SK-N-SH (cell line): Measurements from ENCODE around the gene MTCH2. TPM values are rescaled to one million over a fixed set of nuclear protein-coding genes. Genes with fewer than 3 reads are reported as not detected.

ENCODE experiments used
- polyA plus RNA-seq, 3 experiments: library from polyadenylated mRNA; depleted of rRNA; stranded (reverse); fragments of >200 nt; gene quantifications; 2 replicates each; pipeline ENCODE4 v1.2.3, GENCODE V29; 2012
- small RNA-seq, 7 experiments: library from RNA; depleted of rRNA; stranded (forward); fragments of <200 nt; gene quantifications; one replicate each; pipeline ENCODE3, GENCODE V24; 2012

The MTCH2 gene
- polyA plus RNA-seq, 1 of the 3 experiments (the other 2 are of a cell fraction): 132 TPM

Small RNAs within 50 kb of the gene (small RNA-seq; reads per million reads assigned to genes)
- 0 to 0.20 (median 0) reads per million in 7 experiments for gene RNU5E-10P

Other genes starting within 250 kb of the MTCH2 start
- gene SLC39A13, start 234.0 kb downstream of the MTCH2 start, polyA plus RNA-seq (2012; rRNA removed): 65.5 and 70.7 TPM in 2 replicates
- 184 and 191 TPM in 2 replicates for gene PSMC3, start 216.1 kb downstream of the MTCH2 start, polyA plus RNA-seq (2012; rRNA removed)
- 0.07 and 0.23 TPM in 2 replicates for gene RAPSN, start 193.4 kb downstream of the MTCH2 start, polyA plus RNA-seq (2012; rRNA removed)
- 47.5 and 69.3 TPM in 2 replicates for gene CELF1, start 89.4 kb downstream of the MTCH2 start, polyA plus RNA-seq (2012; rRNA removed)
- gene PTPMT1, start 77.0 kb downstream of the MTCH2 start, polyA plus RNA-seq (2012; rRNA removed): 64.4 and 69.0 TPM in 2 replicates
- 16.8 and 24.6 TPM in 2 replicates for gene KBTBD4, start 63.6 kb downstream of the MTCH2 start, polyA plus RNA-seq (2012; rRNA removed)
- gene NDUFS3, start 63.5 kb downstream of the MTCH2 start, polyA plus RNA-seq (2012; rRNA removed): 150 and 163 TPM in 2 replicates
- not detected in 2 replicates for gene FAM180B, start 55.9 kb downstream of the MTCH2 start, polyA plus RNA-seq (2012; rRNA removed)
- gene C1QTNF4, start 48.1 kb downstream of the MTCH2 start, polyA plus RNA-seq (2012; rRNA removed): 0.06 and 0.08 TPM in 2 replicates
- gene AGBL2, start 72.8 kb upstream of the MTCH2 start, polyA plus RNA-seq (2012; rRNA removed): 5.5 and 6.7 TPM in 2 replicates
- gene FNBP4, start 124.8 kb upstream of the MTCH2 start, polyA plus RNA-seq (2012; rRNA removed): 53.9 and 83.3 TPM in 2 replicates
- 19.3 and 27.1 TPM in 2 replicates for gene NUP160, start 205.8 kb upstream of the MTCH2 start, polyA plus RNA-seq (2012; rRNA removed)